Measurements from ENCODE around the gene RASIP1.

RASIP1 gene

GRCh38 chr19:48752496-48753365, 12.3 kb upstream of the RASIP1 start, which contains the start of gene FUT1:
Gene FUT1 (minus strand): TSS chr19:48752641. CDS start chr19:48751281, 1,360 bp downstream.
- no peak for DNase-seq

- no peak for DNase-seq
Observed at GRCh38 chr19:48751845-48752495, 11.6 kb upstream of the RASIP1 start.

- no peak for DNase-seq
Observed at GRCh38 chr19:48750771-48751504, 10.5 kb upstream of the RASIP1 start.

GRCh38 chr19:48750351-48750750, 9.9 kb upstream of the RASIP1 start:
- DNase-seq = no peak

GRCh38 chr19:48749571-48750198, 9.3 kb upstream of the RASIP1 start:
- DNase-seq = no peak

GRCh38 chr19:48746738-48747575, 6.5 kb upstream of the RASIP1 start, which contains the start of gene IZUMO1:
Gene IZUMO1 (minus strand): TSS chr19:48746909. CDS start chr19:48745859, 1,050 bp downstream.
- DNase-seq = peak; percentile 77

GRCh38 chr19:48746110-48746509, 5.7 kb upstream of the RASIP1 start:
- no peak for DNase-seq

- peak; percentile 16 for DNase-seq
Observed at GRCh38 chr19:48745208-48745995, 5.0 kb upstream of the RASIP1 start.

- no peak for DNase-seq
Observed at GRCh38 chr19:48742096-48742495, 1.7 kb upstream of the RASIP1 start.

- DNase-seq = no peak
Observed at GRCh38 chr19:48741129-48741999, 954 bp upstream of the RASIP1 start.

GRCh38 chr19:48739404-48740163, 826 bp downstream of the RASIP1 start:
- no peak for DNase-seq

- DNase-seq = no peak
Observed at GRCh38 chr19:48738557-48739403, 1.6 kb downstream of the RASIP1 start.

GRCh38 chr19:48737360-48737998, 2.9 kb downstream of the RASIP1 start:
- no peak for DNase-seq

- DNase-seq = no peak
Observed at GRCh38 chr19:48735031-48735615, 5.3 kb downstream of the RASIP1 start.

- no peak for DNase-seq
Observed at GRCh38 chr19:48734625-48735024, 5.8 kb downstream of the RASIP1 start.

GRCh38 chr19:48731452-48731851, 9.0 kb downstream of the RASIP1 start:
- DNase-seq = no peak

All from amniotic stem cell (primary cell).